HepG2 (cell line): ENCODE data around the gene NUDT8.

ENCODE experiments used
- FOXO1 ChIP-seq: sonication (generic); formaldehyde crosslinking; IDR thresholded peaks from 2 replicates; pipeline ENCODE4 v1.4.0; 2020; ENCODE audit warnings: missing genetic modification reagents
- HNRNPH1 ChIP-seq: fragments of 200-400 bp; formaldehyde crosslinking; optimal IDR thresholded peaks from 2 replicates; pipeline ENCODE3; 2017; ENCODE audit warnings: mild to moderate bottlenecking, low read depth, low read length
- SRF ChIP-seq: IDR thresholded peaks from 2 replicates; pipeline ENCODE4 v1.6.1; 2011; ENCODE audit warnings: mild to moderate bottlenecking, low read depth, low read length, moderate library complexity

- no peak for TF ChIP-seq SRF
- TF ChIP-seq HNRNPH1, result no peak
- TF ChIP-seq FOXO1 (CRISPR knock-in tag), result no peak
Observed at GRCh38 chr11:67627441-67627811, 2.3 kb downstream of the NUDT8 start.
